ENCODE measurements around the gene FRMPD4. TPM values are rescaled to one million over a fixed set of nuclear protein-coding genes. Genes with fewer than 3 reads are reported as not detected.

FRMPD4 gene
- total and polyA plus RNA-seq, 2 of the 13 experiments (the other 11 are each of a cell fraction or from before 2014, with no cell fraction given): not detected

DNA sequence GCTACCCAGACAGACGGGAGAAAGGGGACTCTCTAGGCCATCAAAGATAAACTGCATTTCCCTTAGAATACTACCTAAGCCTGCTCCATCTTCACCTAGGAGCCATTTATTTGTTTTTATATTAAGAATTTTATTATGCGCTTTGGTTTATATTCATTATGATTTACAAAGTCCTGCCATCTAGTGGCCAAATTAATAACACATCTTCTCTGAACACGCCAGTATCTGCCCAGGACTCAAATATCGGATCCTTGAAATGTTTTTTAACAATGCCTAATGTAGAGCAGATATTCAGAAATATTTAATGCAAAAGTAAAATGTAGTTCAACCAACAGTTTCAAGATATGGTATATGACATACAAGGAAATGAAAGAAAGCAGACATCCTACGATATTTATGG lies 632.2 kb downstream of the FRMPD4 start:
- DNase-seq (ENCODE audit: low spot score) (no peak), FAIRE-seq (peak; percentile 86), ATAC-seq (0 out of 3 replicates have a peak, but pooled peaks have one; percentile 42)
- Histone ChIP-seq H4K20me1 (ENCODE audit: insufficient read depth, low read length) (no peaks in the 10 kb centered on the region), H3K27ac (ENCODE audit: extremely low read length, insufficient read depth, low read length) (no peak overlapping the region), H3K79me2 (ENCODE audit: insufficient read depth, low read length) (no peaks in the 10 kb centered on the region), H3K36me3 (replicated peaks in 1 of 2; ENCODE audit: control insufficient read depth in 1 of 2, insufficient read depth in 2 of 2, low read length in 2 of 2) (no peaks in the 10 kb centered on the region), H3K4me2 (ENCODE audit: low read depth, low read length) (no peak overlapping the region), H3K9me3 (ENCODE audit: low read length) (no peaks in the 10 kb centered on the region), H3K9ac (ENCODE audit: insufficient read depth, low read depth, low read length) (no peak overlapping the region), H3K27me3 (ENCODE audit: control insufficient read depth in 1 of 2, insufficient read depth in 2 of 2, low read length in 2 of 2) (no peaks in the 10 kb centered on the region), H2AFZ (ENCODE audit: low read length) (no peak overlapping the region), H3K4me3 (replicated peaks in 1 of 3; ENCODE audit: insufficient read depth in 1 of 3, low read depth in 2 of 3, low read length in 3 of 3) (no peak overlapping the region), H3K4me1 (ENCODE audit: insufficient read depth, low read length) (no peaks in the 10 kb centered on the region)
- ChIA-PET CTCF (ENCODE audit: low intra/inter-chr PET ratio, low total read pairs) (no interaction called here), POLR2A (no interaction called here)
- intact Hi-C loops (cut with micrococcal nuclease; ENCODE audit: unreplicated experiment): no loop called here
- TF ChIP-seq SRF (IDR thresholded peaks at IDR 0.05; ENCODE audit: low read depth, low read length) (no peak), ZNF33B (CRISPR knock-in tag; IDR thresholded peaks at IDR 0.05) (no peak), RBM39 (IDR thresholded peaks at IDR 0.05; ENCODE audit: low read depth, low read length, poor library complexity, severe bottlenecking) (no peak), CBFB (CRISPR knock-in tag; IDR thresholded peaks at IDR 0.05) (no peak), REL (CRISPR knock-in tag; conservative IDR thresholded peaks at IDR 0.05) (no peak)
- TF ChIP-seq, protein P1, sequence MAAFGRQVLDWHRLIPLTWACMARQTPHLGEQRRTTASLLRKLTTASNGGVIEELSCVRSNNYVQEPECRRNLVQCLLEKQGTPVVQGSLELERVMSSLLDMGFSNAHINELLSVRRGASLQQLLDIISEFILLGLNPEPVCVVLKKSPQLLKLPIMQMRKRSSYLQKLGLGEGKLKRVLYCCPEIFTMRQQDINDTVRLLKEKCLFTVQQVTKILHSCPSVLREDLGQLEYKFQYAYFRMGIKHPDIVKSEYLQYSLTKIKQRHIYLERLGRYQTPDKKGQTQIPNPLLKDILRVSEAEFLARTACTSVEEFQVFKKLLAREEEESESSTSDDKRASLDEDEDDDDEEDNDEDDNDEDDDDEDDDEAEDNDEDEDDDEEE (CRISPR knock-in tag; IDR thresholded peaks at IDR 0.05): no peak
- in situ Hi-C loops (cut with HindIII; ENCODE audit: extremely low pct_ligation_motif_present, low pct_unique_long_range_greater_than_20kb): no loop called here
- 35% methylated on average over 5 of the region's 5 CpGs for WGBS (ENCODE audit: low lambda C conversion rate)
- no TSS peak for BruUV-seq (replicated peaks)

DNA sequence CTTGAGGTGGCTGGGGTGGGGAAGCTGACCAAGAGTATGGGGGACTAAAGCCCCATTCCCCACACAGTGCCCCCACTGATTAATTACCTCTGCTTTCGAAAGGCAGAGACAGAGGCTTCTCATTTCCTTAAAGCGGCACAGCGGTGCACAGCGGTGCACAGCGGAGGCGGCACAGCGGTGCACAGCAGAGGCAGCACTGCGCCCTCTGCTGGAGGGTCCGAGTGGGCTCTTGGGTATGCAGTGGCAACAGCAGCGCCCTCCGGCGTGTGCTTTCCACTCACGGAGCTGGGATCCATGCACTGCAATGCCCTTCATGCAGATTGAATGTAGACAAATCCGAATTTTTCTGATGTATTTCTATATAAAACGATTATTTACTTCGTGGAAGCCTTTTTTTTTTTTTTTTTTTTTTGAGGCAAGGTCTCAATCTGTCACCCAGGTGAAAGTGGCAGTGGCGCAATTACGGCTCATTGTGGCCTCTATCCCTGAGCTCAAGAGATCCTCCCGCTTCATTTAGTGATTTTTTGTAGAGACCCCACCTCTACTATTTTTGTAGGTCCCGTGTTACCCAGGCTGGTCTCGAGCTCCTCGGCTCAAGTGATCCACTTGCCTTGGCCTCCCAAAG lies 633.3 kb downstream of the FRMPD4 start:
- in situ Hi-C loops (cut with HindIII; ENCODE audit: extremely low pct_ligation_motif_present, low pct_unique_long_range_greater_than_20kb): no loop called here
- Histone ChIP-seq H3K4me3 (replicated peaks in 1 of 3; ENCODE audit: insufficient read depth in 1 of 3, low read depth in 2 of 3, low read length in 3 of 3) (no peak overlapping the region), H3K9me3 (ENCODE audit: low read length) (no peaks in the 10 kb centered on the region), H3K36me3 (replicated peaks in 1 of 2; ENCODE audit: control insufficient read depth in 1 of 2, insufficient read depth in 2 of 2, low read length in 2 of 2) (no peaks in the 10 kb centered on the region), H4K20me1 (ENCODE audit: insufficient read depth, low read length) (no peaks in the 10 kb centered on the region), H3K4me1 (ENCODE audit: insufficient read depth, low read length) (no peaks in the 10 kb centered on the region), H3K9ac (ENCODE audit: insufficient read depth, low read depth, low read length) (no peak overlapping the region), H3K4me2 (ENCODE audit: low read depth, low read length) (no peak overlapping the region), H3K27me3 (ENCODE audit: control insufficient read depth in 1 of 2, insufficient read depth in 2 of 2, low read length in 2 of 2) (no peaks in the 10 kb centered on the region), H2AFZ (ENCODE audit: low read length) (no peak overlapping the region), H3K79me2 (ENCODE audit: insufficient read depth, low read length) (no peaks in the 10 kb centered on the region), H3K27ac (ENCODE audit: extremely low read length, insufficient read depth, low read length) (no peak overlapping the region)
- intact Hi-C loops (cut with micrococcal nuclease; ENCODE audit: unreplicated experiment): no loop called here
- ATAC-seq: peak; percentile 82
- CTCF ChIA-PET (ENCODE audit: low intra/inter-chr PET ratio, low total read pairs): no interaction called here
- no peak for DNase-seq (ENCODE audit: low spot score)
- BruUV-seq (replicated peaks): no TSS peak
- 69% methylated on average over 15 of the region's 22 CpGs for WGBS (ENCODE audit: low lambda C conversion rate)
- no peak for FAIRE-seq
- POLR2A ChIA-PET: no interaction called here
- peak; percentile 95 for TF ChIP-seq ZNF768 (CRISPR knock-in tag; IDR thresholded peaks at IDR 0.05)
- TF ChIP-seq XRCC5 (optimal IDR thresholded peaks at IDR 0.05; ENCODE audit: low read length): peak; percentile 49
- TF ChIP-seq, protein P2, sequence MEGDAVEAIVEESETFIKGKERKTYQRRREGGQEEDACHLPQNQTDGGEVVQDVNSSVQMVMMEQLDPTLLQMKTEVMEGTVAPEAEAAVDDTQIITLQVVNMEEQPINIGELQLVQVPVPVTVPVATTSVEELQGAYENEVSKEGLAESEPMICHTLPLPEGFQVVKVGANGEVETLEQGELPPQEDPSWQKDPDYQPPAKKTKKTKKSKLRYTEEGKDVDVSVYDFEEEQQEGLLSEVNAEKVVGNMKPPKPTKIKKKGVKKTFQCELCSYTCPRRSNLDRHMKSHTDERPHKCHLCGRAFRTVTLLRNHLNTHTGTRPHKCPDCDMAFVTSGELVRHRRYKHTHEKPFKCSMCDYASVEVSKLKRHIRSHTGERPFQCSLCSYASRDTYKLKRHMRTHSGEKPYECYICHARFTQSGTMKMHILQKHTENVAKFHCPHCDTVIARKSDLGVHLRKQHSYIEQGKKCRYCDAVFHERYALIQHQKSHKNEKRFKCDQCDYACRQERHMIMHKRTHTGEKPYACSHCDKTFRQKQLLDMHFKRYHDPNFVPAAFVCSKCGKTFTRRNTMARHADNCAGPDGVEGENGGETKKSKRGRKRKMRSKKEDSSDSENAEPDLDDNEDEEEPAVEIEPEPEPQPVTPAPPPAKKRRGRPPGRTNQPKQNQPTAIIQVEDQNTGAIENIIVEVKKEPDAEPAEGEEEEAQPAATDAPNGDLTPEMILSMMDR (CRISPR knock-in tag; IDR thresholded peaks at IDR 0.05): peak; percentile 43
- TF ChIP-seq RNF2 (conservative IDR thresholded peaks at IDR 0.05; ENCODE audit: low read depth): no peak
- TF ChIP-seq ZNF781 (CRISPR knock-in tag; IDR thresholded peaks at IDR 0.05; ENCODE audit: borderline replicate concordance, not compliant biosample characterization): no peak
- TF ChIP-seq, protein P3, sequence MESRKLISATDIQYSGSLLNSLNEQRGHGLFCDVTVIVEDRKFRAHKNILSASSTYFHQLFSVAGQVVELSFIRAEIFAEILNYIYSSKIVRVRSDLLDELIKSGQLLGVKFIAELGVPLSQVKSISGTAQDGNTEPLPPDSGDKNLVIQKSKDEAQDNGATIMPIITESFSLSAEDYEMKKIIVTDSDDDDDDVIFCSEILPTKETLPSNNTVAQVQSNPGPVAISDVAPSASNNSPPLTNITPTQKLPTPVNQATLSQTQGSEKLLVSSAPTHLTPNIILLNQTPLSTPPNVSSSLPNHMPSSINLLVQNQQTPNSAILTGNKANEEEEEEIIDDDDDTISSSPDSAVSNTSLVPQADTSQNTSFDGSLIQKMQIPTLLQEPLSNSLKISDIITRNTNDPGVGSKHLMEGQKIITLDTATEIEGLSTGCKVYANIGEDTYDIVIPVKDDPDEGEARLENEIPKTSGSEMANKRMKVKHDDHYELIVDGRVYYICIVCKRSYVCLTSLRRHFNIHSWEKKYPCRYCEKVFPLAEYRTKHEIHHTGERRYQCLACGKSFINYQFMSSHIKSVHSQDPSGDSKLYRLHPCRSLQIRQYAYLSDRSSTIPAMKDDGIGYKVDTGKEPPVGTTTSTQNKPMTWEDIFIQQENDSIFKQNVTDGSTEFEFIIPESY (CRISPR knock-in tag; IDR thresholded peaks at IDR 0.05): peak; percentile 94
- TF ChIP-seq JUN (CRISPR knock-in tag; IDR thresholded peaks at IDR 0.05): no peak

Measured in HepG2 (cell line).